Measurements from ENCODE around the gene GLYATL2. TPM values are rescaled to one million over a fixed set of nuclear protein-coding genes. Genes with fewer than 3 reads are reported as not detected.

GLYATL2 gene
- total RNA-seq, 1 experiment from 2014 or later = not detected

GRCh38 chr11:58863697-58864096 lies 19.2 kb upstream of the GLYATL2 start:
- ATAC-seq (no peak), DNase-seq (ENCODE audit: low read depth, low spot score) (no peak)
- Histone ChIP-seq H3K36me3 (ENCODE audit: control insufficient read depth in 1 of 2, insufficient read depth in 2 of 2, low read length in 2 of 2) (no peaks in the 10 kb centered on the region), H3K4me1 (ENCODE audit: control insufficient read depth in 1 of 2, insufficient read depth in 2 of 2, low read length in 2 of 2) (no peaks in the 10 kb centered on the region), H3K4me3 (replicated peaks in 1 of 2; ENCODE audit: low read depth in 1 of 2, low read length in 2 of 2) (no peak overlapping the region), H3K27me3 (ENCODE audit: insufficient read depth, low read length) (no peaks in the 10 kb centered on the region), H3K9me2 (ENCODE audit: insufficient read depth) (no peaks in the 10 kb centered on the region), H3K9me3 (ENCODE audit: control insufficient read depth in 1 of 2, insufficient read depth in 1 of 2, low read depth in 1 of 2, low read length in 2 of 2) (no peaks in the 10 kb centered on the region), H3K27ac (ENCODE audit: low read depth, low read length) (no peak overlapping the region), H3K9ac (ENCODE audit: low read length) (no peak overlapping the region), H3K79me2 (ENCODE audit: insufficient read depth, low read length) (no peaks in the 10 kb centered on the region), H4K20me1 (ENCODE audit: insufficient read depth) (no peaks in the 10 kb centered on the region), H3K4me2 (ENCODE audit: low read length) (no peak overlapping the region), H2AFZ (ENCODE audit: low read depth, low read length, poor library complexity, severe bottlenecking) (no peak overlapping the region)
- TF ChIP-seq EZH2phosphoT487 (IDR thresholded peaks at IDR 0.05; ENCODE audit: borderline replicate concordance) (no peak), EGR1 (IDR thresholded peaks at IDR 0.05; ENCODE audit: low read depth) (no peak), POLR2A (IDR thresholded peaks at IDR 0.05; ENCODE audit: borderline replicate concordance, extremely low read depth, insufficient read depth, insufficient read length) (no peak), ZFX (IDR thresholded peaks at IDR 0.05) (no peak), ZNF274 (IDR thresholded peaks at IDR 0.05; ENCODE audit: low read depth, low read length) (no peak), RAD21 (IDR thresholded peaks at IDR 0.05; ENCODE audit: low read depth) (no peak), YY1 (IDR thresholded peaks at IDR 0.05; ENCODE audit: extremely low read depth, insufficient replicate concordance, low read depth, low read length) (no peak), SP1 (IDR thresholded peaks at IDR 0.05; ENCODE audit: low read depth) (no peak), POLR2AphosphoS5 (IDR thresholded peaks at IDR 0.05; ENCODE audit: low read depth, low read length) (no peak), EZH2 (IDR thresholded peaks at IDR 0.05) (no peak), ATF3 (IDR thresholded peaks at IDR 0.05) (no peak), CBX3 (IDR thresholded peaks at IDR 0.05; ENCODE audit: low read depth) (no peak), REST (IDR thresholded peaks at IDR 0.05; ENCODE audit: low read depth) (no peak), TCF7L2 (IDR thresholded peaks at IDR 0.05; ENCODE audit: borderline replicate concordance, extremely low read depth, insufficient read depth, insufficient read length) (no peak), MAX (IDR thresholded peaks at IDR 0.05) (no peak), FOSL1 (IDR thresholded peaks at IDR 0.05; ENCODE audit: low read depth) (no peak), JUND (IDR thresholded peaks at IDR 0.05) (no peak), SIN3A (IDR thresholded peaks at IDR 0.05; ENCODE audit: low read depth) (no peak)
- POLR2A ChIA-PET = no interaction called here
- RAD21 ChIA-PET (ENCODE audit: low non-redundant PET in 1 of 2, low total read pairs in 2 of 2, uncharacterized antibody in 2 of 2, unreplicated experiment in 2 of 2) = no interaction called here
- no TSS peak for BruUV-seq (replicated peaks)
- intact Hi-C loops (cut with micrococcal nuclease) = no loop called here
- CTCF ChIA-PET = no interaction called here
